Measurements from ENCODE around the gene PHF2. TPM values are rescaled to one million over a fixed set of nuclear protein-coding genes. Genes with fewer than 3 reads are reported as not detected.

PHF2 gene
- total RNA-seq, 1 donor from 2014 or later, result 12.1 TPM

DNA sequence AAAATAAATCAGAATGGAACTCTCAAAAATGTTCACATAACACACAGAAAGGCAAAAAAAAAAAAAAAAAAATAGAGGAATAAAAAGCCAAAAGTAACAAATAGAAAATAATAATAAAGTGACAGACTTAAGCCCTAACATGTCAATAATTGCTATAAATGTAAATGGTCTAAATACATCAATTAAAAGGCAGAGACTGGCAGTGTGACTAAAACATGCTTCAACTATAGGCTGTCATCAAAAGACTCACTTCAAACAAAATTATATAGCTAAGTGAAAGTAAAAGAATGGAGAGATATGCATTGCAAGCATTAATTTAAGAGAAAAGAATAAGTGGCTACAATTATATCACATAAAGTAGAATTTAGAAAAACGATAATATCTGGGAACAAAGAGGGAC is 114.2 kb downstream of the PHF2 start:
- no peaks in the 10 kb centered on the region for H3K4me1 Mint-ChIP-seq (ENCODE audit: low read depth, unreplicated experiment)
- DNase-seq (ENCODE audit: low read depth) (no peak), FAIRE-seq (no peak)
- no peak overlapping the region for H2AFZ ChIP-seq (ENCODE audit: low read depth, low read length)
- H3K27me3 Mint-ChIP-seq (ENCODE audit: low read depth, unreplicated experiment), result peaks cover 6% of the 10 kb centered on the region
- H4K20me1 ChIP-seq (ENCODE audit: insufficient read depth, low read length), result no peaks in the 10 kb centered on the region
- TF ChIP-seq EZH2 (IDR thresholded peaks at IDR 0.05; ENCODE audit: insufficient read depth, low read length), result no peak
- TF ChIP-seq, protein P1, sequence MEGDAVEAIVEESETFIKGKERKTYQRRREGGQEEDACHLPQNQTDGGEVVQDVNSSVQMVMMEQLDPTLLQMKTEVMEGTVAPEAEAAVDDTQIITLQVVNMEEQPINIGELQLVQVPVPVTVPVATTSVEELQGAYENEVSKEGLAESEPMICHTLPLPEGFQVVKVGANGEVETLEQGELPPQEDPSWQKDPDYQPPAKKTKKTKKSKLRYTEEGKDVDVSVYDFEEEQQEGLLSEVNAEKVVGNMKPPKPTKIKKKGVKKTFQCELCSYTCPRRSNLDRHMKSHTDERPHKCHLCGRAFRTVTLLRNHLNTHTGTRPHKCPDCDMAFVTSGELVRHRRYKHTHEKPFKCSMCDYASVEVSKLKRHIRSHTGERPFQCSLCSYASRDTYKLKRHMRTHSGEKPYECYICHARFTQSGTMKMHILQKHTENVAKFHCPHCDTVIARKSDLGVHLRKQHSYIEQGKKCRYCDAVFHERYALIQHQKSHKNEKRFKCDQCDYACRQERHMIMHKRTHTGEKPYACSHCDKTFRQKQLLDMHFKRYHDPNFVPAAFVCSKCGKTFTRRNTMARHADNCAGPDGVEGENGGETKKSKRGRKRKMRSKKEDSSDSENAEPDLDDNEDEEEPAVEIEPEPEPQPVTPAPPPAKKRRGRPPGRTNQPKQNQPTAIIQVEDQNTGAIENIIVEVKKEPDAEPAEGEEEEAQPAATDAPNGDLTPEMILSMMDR (IDR thresholded peaks at IDR 0.05; ENCODE audit: insufficient read depth, low read depth, low read length), result no peak
- H3K27me3 ChIP-seq (ENCODE audit: insufficient read depth, low read length), result no peaks in the 10 kb centered on the region
- H3K9me3 Mint-ChIP-seq (ENCODE audit: unreplicated experiment), result no peaks in the 10 kb centered on the region
- no peaks in the 10 kb centered on the region for H3K36me3 ChIP-seq (ENCODE audit: insufficient read depth, low read length)
- H3K4me3 Mint-ChIP-seq (ENCODE audit: unreplicated experiment), result no peak overlapping the region
- no peak overlapping the region for H3K27ac Mint-ChIP-seq (ENCODE audit: unreplicated experiment)
- no peak overlapping the region for H3K27ac ChIP-seq (ENCODE audit: low read depth, low read length)
- H3K9me3 ChIP-seq (ENCODE audit: insufficient read depth, low read depth, low read length), result no peaks in the 10 kb centered on the region
- H3K36me3 Mint-ChIP-seq (ENCODE audit: low read depth, unreplicated experiment), result peaks cover 1% of the 10 kb centered on the region
- H3K4me2 ChIP-seq (ENCODE audit: low read length), result no peak overlapping the region
- no peaks in the 10 kb centered on the region for H3K4me1 ChIP-seq (ENCODE audit: insufficient read depth, low read length)
- no peaks in the 10 kb centered on the region for H3K79me2 ChIP-seq (ENCODE audit: insufficient read depth, low read length)
- H3K9ac ChIP-seq (ENCODE audit: low read length), result no peak overlapping the region
- no peak overlapping the region for H3K4me3 ChIP-seq (ENCODE audit: insufficient read depth, low read depth, low read length)

DNA sequence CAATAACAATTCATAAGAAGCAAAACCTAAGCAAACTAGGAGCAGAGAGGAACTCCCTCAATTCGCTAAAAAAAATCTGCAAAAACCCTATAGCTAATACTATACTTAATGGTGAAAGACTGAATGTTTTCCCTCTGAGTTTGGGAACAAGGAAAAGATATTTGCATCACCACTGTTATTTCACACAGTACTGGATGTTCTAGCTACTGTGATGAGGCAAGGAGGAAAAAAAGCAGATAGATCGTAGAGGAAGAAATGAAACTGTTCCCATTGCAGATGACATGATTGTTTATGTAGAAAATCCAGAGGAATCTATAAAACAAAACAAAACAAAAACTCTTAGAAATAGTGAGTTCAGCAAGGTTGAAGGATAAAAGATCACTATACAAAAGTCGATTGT is 116.7 kb downstream of the PHF2 start:
- H3K4me1 ChIP-seq (ENCODE audit: insufficient read depth, low read length), result no peaks in the 10 kb centered on the region
- Mint-ChIP-seq H3K36me3 (ENCODE audit: low read depth, unreplicated experiment) (no peaks in the 10 kb centered on the region), H3K27ac (ENCODE audit: unreplicated experiment) (no peak overlapping the region), H3K9me3 (ENCODE audit: unreplicated experiment) (peaks cover 4% of the 10 kb centered on the region), H3K27me3 (ENCODE audit: low read depth, unreplicated experiment) (no peaks in the 10 kb centered on the region), H3K4me3 (ENCODE audit: unreplicated experiment) (no peak overlapping the region), H3K4me1 (ENCODE audit: low read depth, unreplicated experiment) (no peaks in the 10 kb centered on the region)
- H3K4me2 ChIP-seq (ENCODE audit: low read length), result no peak overlapping the region
- no peak overlapping the region for H2AFZ ChIP-seq (ENCODE audit: low read depth, low read length)
- H3K9me3 ChIP-seq (ENCODE audit: insufficient read depth, low read depth, low read length), result no peaks in the 10 kb centered on the region
- no peak overlapping the region for H3K9ac ChIP-seq (ENCODE audit: low read length)
- no peaks in the 10 kb centered on the region for H3K36me3 ChIP-seq (ENCODE audit: insufficient read depth, low read length)
- H3K79me2 ChIP-seq (ENCODE audit: insufficient read depth, low read length), result no peaks in the 10 kb centered on the region
- H3K4me3 ChIP-seq (ENCODE audit: insufficient read depth, low read depth, low read length), result no peak overlapping the region
- no peaks in the 10 kb centered on the region for H3K27me3 ChIP-seq (ENCODE audit: insufficient read depth, low read length)
- H3K27ac ChIP-seq (ENCODE audit: low read depth, low read length), result no peak overlapping the region
- DNase-seq (ENCODE audit: low read depth), result no peak
- H4K20me1 ChIP-seq (ENCODE audit: insufficient read depth, low read length), result no peaks in the 10 kb centered on the region
- TF ChIP-seq, protein P1 (IDR thresholded peaks at IDR 0.05; ENCODE audit: insufficient read depth, low read depth, low read length), result no peak
- TF ChIP-seq EZH2 (IDR thresholded peaks at IDR 0.05; ENCODE audit: insufficient read depth, low read length), result no peak
- no peak for FAIRE-seq

DNA sequence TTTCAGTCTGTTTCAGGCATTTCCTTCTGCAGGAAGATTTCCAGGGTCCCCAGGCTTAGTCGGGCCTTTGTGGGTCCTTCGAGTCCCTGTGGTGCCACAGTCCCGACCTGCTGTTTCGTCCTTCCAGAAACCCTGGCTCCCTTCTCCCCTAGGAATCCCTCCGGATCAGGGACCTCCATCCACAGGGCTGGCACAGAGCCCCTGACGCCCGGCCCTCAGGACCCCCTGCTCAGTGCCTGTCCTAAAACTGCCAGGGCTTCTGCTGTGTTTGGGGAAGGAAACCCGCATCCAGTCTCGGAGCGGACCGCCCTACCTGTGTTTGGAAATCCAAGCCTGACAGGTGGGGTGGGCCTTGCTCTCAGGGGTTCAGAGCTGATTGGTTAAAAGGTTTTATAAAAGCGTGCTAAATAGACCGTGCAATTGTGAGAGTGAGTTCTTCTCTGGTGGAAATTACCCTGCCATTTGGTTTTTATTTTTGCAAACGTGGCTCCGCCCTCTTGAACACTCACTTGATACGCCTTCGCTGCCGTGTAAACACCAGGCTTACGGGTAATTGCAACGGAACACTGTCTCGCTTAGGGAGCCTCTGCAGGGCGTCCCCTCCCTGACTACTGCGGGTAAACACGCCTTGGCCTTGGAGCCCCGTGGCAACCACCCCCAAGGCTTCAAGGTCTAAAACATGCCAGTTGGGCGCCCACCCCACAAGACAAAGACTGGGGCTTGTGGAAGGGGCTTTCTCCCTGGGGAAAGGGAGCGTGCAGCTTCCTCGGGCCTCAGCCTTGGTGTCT is 121.2 kb downstream of the PHF2 start:
- Histone ChIP-seq H3K4me2 (ENCODE audit: low read length) (no peak overlapping the region), H3K36me3 (ENCODE audit: insufficient read depth, low read length) (no peaks in the 10 kb centered on the region), H3K4me3 (ENCODE audit: insufficient read depth, low read depth, low read length) (no peak overlapping the region), H4K20me1 (ENCODE audit: insufficient read depth, low read length) (no peaks in the 10 kb centered on the region), H3K27me3 (ENCODE audit: insufficient read depth, low read length) (no peaks in the 10 kb centered on the region), H3K79me2 (ENCODE audit: insufficient read depth, low read length) (no peaks in the 10 kb centered on the region), H3K9me3 (ENCODE audit: insufficient read depth, low read depth, low read length) (peaks cover 5% of the 10 kb centered on the region), H3K27ac (ENCODE audit: low read depth, low read length) (no peak overlapping the region), H3K9ac (ENCODE audit: low read length) (no peak overlapping the region), H3K4me1 (ENCODE audit: insufficient read depth, low read length) (no peaks in the 10 kb centered on the region), H2AFZ (ENCODE audit: low read depth, low read length) (no peak overlapping the region)
- Mint-ChIP-seq H3K4me3 (ENCODE audit: unreplicated experiment) (no peak overlapping the region), H3K4me1 (ENCODE audit: low read depth, unreplicated experiment) (no peaks in the 10 kb centered on the region), H3K27me3 (ENCODE audit: low read depth, unreplicated experiment) (no peaks in the 10 kb centered on the region), H3K27ac (ENCODE audit: unreplicated experiment) (no peak overlapping the region), H3K9me3 (ENCODE audit: unreplicated experiment) (peaks cover 8% of the 10 kb centered on the region), H3K36me3 (ENCODE audit: low read depth, unreplicated experiment) (no peaks in the 10 kb centered on the region)
- no peak for TF ChIP-seq EZH2 (IDR thresholded peaks at IDR 0.05; ENCODE audit: insufficient read depth, low read length)
- TF ChIP-seq, protein P1 (IDR thresholded peaks at IDR 0.05; ENCODE audit: insufficient read depth, low read depth, low read length), result no peak
- DNase-seq (ENCODE audit: low read depth) (no peak), FAIRE-seq (no peak)
